T-helper 2 cell treated with Interferon-gamma antibody and Interleukin-4, amounts not matched to agents 5 μg/mL and 100 μg/mL, for 36 hours (primary cell): ENCODE results near the gene ENO2.

Source experiments
- DNase-seq: peaks from one replicate; pipeline ENCODE4 v3.0.0; 2021; ENCODE audit warnings: low spot score
- H3K27ac Mint-ChIP-seq: one replicate; pipeline ENCODE4 v1.8.0; 2021; ENCODE audit warnings: mild to moderate bottlenecking, mixed read lengths
- H3K27me3 Mint-ChIP-seq: one replicate; pipeline ENCODE4 v1.8.0; 2021; ENCODE audit warnings: low read depth, mixed read lengths
- H3K36me3 Mint-ChIP-seq: one replicate; pipeline ENCODE4 v1.8.0; 2021; ENCODE audit warnings: low read depth, mixed read lengths
- H3K4me1 Mint-ChIP-seq: one replicate; pipeline ENCODE4 v1.8.0; 2021; ENCODE audit warnings: low read depth, mixed read lengths
- H3K4me3 Mint-ChIP-seq: one replicate; pipeline ENCODE4 v1.8.0; 2022; ENCODE audit warnings: mild to moderate bottlenecking, moderate library complexity, mixed read lengths
- H3K9me3 Mint-ChIP-seq: one replicate; pipeline ENCODE4 v1.8.0; 2021; ENCODE audit warnings: mixed read lengths

The ENO2 gene

DNA sequence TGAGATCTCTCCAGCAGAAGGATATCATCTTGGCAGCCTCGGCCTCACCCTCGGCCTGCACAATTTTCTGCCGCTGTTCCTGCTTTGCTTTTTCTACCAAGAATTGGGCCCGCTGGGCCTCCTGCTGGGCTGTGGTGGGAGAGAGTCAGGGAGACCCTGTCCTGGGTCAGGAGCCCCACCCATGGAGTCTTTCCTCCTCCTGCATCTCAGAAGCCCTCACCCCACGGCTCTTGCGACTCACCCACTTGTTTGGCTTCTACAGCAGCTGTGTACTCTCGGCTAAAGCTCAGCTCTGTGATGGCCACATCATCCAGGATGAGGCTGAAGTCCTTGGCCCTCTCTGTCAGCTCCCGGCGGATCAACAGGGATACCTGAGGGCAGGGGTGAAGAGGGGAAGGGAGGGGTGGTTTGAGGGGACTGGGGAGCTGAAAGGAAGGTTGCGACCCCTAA lies 53.3 kb downstream of the ENO2 start:
- Mint-ChIP-seq H3K4me3 (no peak overlapping the region), H3K27me3 (no peaks in the 10 kb centered on the region), H3K9me3 (no peaks in the 10 kb centered on the region), H3K36me3 (peaks cover 59% of the 10 kb centered on the region), H3K27ac (no peak overlapping the region), H3K4me1 (peaks cover 39% of the 10 kb centered on the region)
- no peak for DNase-seq

DNA sequence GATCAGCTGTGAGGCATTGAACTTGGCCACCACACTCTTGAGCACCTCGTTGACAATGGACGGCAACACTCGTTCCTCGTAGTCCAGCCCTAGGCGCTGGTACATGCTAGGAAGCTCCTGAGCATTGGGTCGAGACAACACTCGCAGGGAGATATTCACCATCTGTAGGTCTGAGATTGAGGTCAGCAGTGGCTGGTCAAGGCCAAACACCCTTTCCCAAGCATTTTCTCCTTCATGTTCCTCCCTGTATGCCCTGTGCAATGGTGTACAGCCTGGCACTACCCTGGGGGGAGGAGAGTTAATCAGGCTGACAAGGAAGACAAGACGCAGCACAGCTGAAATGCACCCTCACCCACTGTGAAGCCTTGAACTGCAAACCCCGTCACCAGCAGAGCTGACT lies 54.0 kb downstream of the ENO2 start:
- peaks cover 61% of the 10 kb centered on the region for H3K36me3 Mint-ChIP-seq
- peak overlapping the region; percentile 68 for H3K27ac Mint-ChIP-seq
- H3K9me3 Mint-ChIP-seq: no peaks in the 10 kb centered on the region
- H3K4me3 Mint-ChIP-seq: peak overlapping the region; percentile 100
- H3K27me3 Mint-ChIP-seq: no peaks in the 10 kb centered on the region
- no peak for DNase-seq
- peaks cover 40% of the 10 kb centered on the region for H3K4me1 Mint-ChIP-seq

DNA sequence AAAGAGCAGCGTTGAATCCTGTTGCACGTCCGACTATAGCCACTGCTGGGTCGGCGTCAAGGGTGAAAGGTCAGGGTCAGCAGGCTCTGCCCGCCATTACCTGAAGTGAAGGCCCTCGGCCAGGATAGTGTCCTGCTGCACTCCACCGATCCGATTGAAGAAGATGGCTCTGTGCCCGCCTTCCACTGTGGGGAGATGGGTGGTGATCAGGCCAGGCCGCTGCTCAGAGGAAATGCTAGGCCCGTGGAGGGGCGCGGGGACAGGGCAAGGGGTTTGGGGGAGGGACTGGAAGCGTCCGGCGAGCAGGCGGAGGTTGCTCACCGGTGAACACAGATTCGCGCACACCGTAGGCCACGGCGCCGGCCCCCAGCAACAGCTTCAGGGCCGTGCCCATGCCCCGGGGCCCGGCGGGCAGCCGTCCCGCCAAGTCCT lies 55.7 kb downstream of the ENO2 start:
- no peak for DNase-seq
- no peaks in the 10 kb centered on the region for H3K27me3 Mint-ChIP-seq
- H3K27ac Mint-ChIP-seq: peak overlapping the region; percentile 100
- H3K4me3 Mint-ChIP-seq: peak overlapping the region; percentile 100
- peaks cover 62% of the 10 kb centered on the region for H3K36me3 Mint-ChIP-seq
- H3K9me3 Mint-ChIP-seq: no peaks in the 10 kb centered on the region
- peaks cover 30% of the 10 kb centered on the region for H3K4me1 Mint-ChIP-seq
